Measurements from ENCODE around the gene PPM1M. TPM values are rescaled to one million over a fixed set of nuclear protein-coding genes. Genes with fewer than 3 reads are reported as not detected.
A peak's percentile ranks its signal among the peaks of the same experiment; 100 is the strongest.

PPM1M gene
- total RNA-seq, 1 experiment from 2014 or later, result 16.2 TPM

DNA sequence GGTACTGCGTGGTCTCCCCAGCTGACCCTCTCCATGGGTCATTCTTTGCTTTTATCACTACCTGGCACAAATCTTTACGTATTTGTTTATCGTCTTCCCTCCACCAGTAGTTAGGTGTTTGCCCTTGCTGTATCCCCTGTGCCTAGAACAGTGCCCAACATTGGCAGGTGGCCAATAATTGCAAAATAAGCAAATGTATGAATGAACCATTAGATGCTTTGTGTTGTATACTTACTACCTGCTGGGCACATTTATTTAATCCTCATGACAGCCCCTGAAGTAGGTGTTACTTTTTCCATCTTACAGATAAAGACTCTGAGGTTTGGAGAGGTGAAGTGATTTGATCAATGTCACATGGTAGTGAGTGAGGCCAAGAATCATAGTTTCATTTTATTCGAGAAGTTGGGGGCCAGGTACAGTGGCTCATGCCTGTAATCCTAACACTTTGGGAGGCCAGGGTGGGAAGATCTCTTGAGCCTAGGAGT lies 4.6 kb upstream of the PPM1M start:
- H3K4me3 ChIP-seq, result no peak overlapping the region
- no peaks in the 10 kb centered on the region for H3K36me3 ChIP-seq (ENCODE audit: low read depth)
- peaks cover 40% of the 10 kb centered on the region for H3K79me2 ChIP-seq (ENCODE audit: low read depth)
- H3K27ac ChIP-seq, result peak overlapping the region; percentile 87
- no peaks in the 10 kb centered on the region for H3K9me2 ChIP-seq (ENCODE audit: insufficient read depth)
- no TSS peak for BruUV-seq (replicated peaks)
- DNase-seq, result no peak
- POLR2A ChIA-PET (ENCODE audit: unreplicated experiment), result no interaction called here
- peaks cover 48% of the 10 kb centered on the region for H3F3A ChIP-seq (ENCODE audit: insufficient read depth, low read depth)
- intact Hi-C loops (cut with micrococcal nuclease; ENCODE audit: unreplicated experiment), result no loop called here
- no peak overlapping the region for H2AFZ ChIP-seq
- H4K20me1 ChIP-seq (ENCODE audit: insufficient read depth), result no peaks in the 10 kb centered on the region
- TF ChIP-seq, protein P1, sequence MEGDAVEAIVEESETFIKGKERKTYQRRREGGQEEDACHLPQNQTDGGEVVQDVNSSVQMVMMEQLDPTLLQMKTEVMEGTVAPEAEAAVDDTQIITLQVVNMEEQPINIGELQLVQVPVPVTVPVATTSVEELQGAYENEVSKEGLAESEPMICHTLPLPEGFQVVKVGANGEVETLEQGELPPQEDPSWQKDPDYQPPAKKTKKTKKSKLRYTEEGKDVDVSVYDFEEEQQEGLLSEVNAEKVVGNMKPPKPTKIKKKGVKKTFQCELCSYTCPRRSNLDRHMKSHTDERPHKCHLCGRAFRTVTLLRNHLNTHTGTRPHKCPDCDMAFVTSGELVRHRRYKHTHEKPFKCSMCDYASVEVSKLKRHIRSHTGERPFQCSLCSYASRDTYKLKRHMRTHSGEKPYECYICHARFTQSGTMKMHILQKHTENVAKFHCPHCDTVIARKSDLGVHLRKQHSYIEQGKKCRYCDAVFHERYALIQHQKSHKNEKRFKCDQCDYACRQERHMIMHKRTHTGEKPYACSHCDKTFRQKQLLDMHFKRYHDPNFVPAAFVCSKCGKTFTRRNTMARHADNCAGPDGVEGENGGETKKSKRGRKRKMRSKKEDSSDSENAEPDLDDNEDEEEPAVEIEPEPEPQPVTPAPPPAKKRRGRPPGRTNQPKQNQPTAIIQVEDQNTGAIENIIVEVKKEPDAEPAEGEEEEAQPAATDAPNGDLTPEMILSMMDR (conservative IDR thresholded peaks at IDR 0.05), result no peak
- TF ChIP-seq EZH2 (IDR thresholded peaks at IDR 0.05; ENCODE audit: low read depth), result no peak
- no peaks in the 10 kb centered on the region for H3K27me3 ChIP-seq (ENCODE audit: insufficient read depth, low read depth)
- H3K9me3 ChIP-seq (ENCODE audit: insufficient read depth, low read depth), result no peaks in the 10 kb centered on the region
- H3K4me2 ChIP-seq, result peak overlapping the region; percentile 85
- CTCF ChIA-PET, result interaction anchor here (0.6 to 1.0 kb wide), 2 partner anchors 98 to 350 kb away, joined by 3 read pairs; no protein-coding TSS in a partner anchor
- H3K4me1 ChIP-seq (replicated peaks; ENCODE audit: insufficient read depth), result peaks cover 64% of the 10 kb centered on the region

- H3K27ac ChIP-seq, result no peak overlapping the region
- H3K4me3 ChIP-seq, result no peak overlapping the region
- H3K4me2 ChIP-seq, result no peak overlapping the region
- no peak for TF ChIP-seq EZH2 (IDR thresholded peaks at IDR 0.05; ENCODE audit: low read depth)
- TF ChIP-seq, protein P1 (conservative IDR thresholded peaks at IDR 0.05), result no peak
- BruUV-seq (replicated peaks), result no TSS peak
- no peaks in the 10 kb centered on the region for H3K36me3 ChIP-seq (ENCODE audit: low read depth)
- no peak overlapping the region for H2AFZ ChIP-seq
- no peaks in the 10 kb centered on the region for H3K9me3 ChIP-seq (ENCODE audit: insufficient read depth, low read depth)
- ChIA-PET POLR2A (ENCODE audit: unreplicated experiment) (no interaction called here), CTCF (no interaction called here)
- peaks cover 30% of the 10 kb centered on the region for H3K79me2 ChIP-seq (ENCODE audit: low read depth)
- intact Hi-C loops (cut with micrococcal nuclease; ENCODE audit: unreplicated experiment), result no loop called here
- H3K27me3 ChIP-seq (ENCODE audit: insufficient read depth, low read depth), result no peaks in the 10 kb centered on the region
- peaks cover 37% of the 10 kb centered on the region for H3F3A ChIP-seq (ENCODE audit: insufficient read depth, low read depth)
- H3K4me1 ChIP-seq (replicated peaks; ENCODE audit: insufficient read depth), result peaks cover 53% of the 10 kb centered on the region
- H4K20me1 ChIP-seq (ENCODE audit: insufficient read depth), result no peaks in the 10 kb centered on the region
- no peaks in the 10 kb centered on the region for H3K9me2 ChIP-seq (ENCODE audit: insufficient read depth)
- no peak for DNase-seq
These were observed 3.5 kb upstream of the PPM1M start for GRCh38 chr3:52242039-52242438.

- H3K9me3 ChIP-seq (ENCODE audit: insufficient read depth, low read depth), result no peaks in the 10 kb centered on the region
- peaks cover 29% of the 10 kb centered on the region; the same call in 1 of the 2 replicates for H3F3A ChIP-seq (ENCODE audit: insufficient read depth, low read depth)
- BruUV-seq (replicated peaks), result no TSS peak
- no peaks in the 10 kb centered on the region for H3K9me2 ChIP-seq (ENCODE audit: insufficient read depth)
- peaks cover 40% of the 10 kb centered on the region for H3K4me1 ChIP-seq (replicated peaks; ENCODE audit: insufficient read depth)
- DNase-seq, result peak; percentile 71 to 80
- H3K27ac ChIP-seq, result peak overlapping the region; percentile 63
- no peak for TF ChIP-seq EZH2 (IDR thresholded peaks at IDR 0.05; ENCODE audit: low read depth)
- TF ChIP-seq, protein P1 (conservative IDR thresholded peaks at IDR 0.05), result no peak
- POLR2A ChIA-PET (ENCODE audit: unreplicated experiment), result interaction anchor here (0.6 to 0.7 kb wide), 3 partner anchors 17 to 195 kb away, joined by 5 to 9 read pairs (median 6); partner anchors contain the start of gene WDR82
- H3K27me3 ChIP-seq (ENCODE audit: insufficient read depth, low read depth), result no peaks in the 10 kb centered on the region
- H3K4me3 ChIP-seq, result no peak overlapping the region
- peaks cover 19% of the 10 kb centered on the region for H3K79me2 ChIP-seq (ENCODE audit: low read depth)
- H3K36me3 ChIP-seq (ENCODE audit: low read depth), result no peaks in the 10 kb centered on the region
- intact Hi-C loops (cut with micrococcal nuclease; ENCODE audit: unreplicated experiment), result no loop called here
- no peak overlapping the region for H2AFZ ChIP-seq
- CTCF ChIA-PET, result no interaction called here
- peak overlapping the region; percentile 75 for H3K4me2 ChIP-seq
- H4K20me1 ChIP-seq (ENCODE audit: insufficient read depth), result no peaks in the 10 kb centered on the region
These were observed 1.5 kb upstream of the PPM1M start for GRCh38 chr3:52243791-52244628.
